Central memory CD4-positive, alpha-beta T cell (primary cell): ENCODE data around the gene RBBP8NL.

Experiments used
- DNase-seq: peaks from one replicate; pipeline ENCODE4 v3.0.0; 2022

Gene RBBP8NL

DNA sequence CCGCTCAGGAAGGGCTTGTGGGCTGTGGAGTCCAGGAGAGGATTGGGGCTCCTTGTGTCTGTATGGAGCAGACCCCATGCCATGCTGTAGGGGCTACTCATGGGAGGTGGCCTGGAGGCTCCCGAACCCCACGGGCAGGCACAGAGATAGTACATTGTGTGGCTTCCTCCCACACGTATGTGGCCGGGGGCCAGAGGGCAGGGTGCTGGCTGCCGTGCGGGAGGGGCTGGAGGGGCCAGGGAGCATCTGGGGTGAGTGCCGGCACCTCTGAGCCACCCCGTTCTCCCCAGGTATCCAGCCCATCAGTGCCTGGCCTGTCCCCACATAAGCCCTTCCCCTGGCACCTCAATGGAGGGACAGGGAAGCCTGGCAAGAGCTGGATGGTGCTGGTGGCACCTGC is 7.6 kb downstream of the RBBP8NL start:
- no peak for DNase-seq

DNA sequence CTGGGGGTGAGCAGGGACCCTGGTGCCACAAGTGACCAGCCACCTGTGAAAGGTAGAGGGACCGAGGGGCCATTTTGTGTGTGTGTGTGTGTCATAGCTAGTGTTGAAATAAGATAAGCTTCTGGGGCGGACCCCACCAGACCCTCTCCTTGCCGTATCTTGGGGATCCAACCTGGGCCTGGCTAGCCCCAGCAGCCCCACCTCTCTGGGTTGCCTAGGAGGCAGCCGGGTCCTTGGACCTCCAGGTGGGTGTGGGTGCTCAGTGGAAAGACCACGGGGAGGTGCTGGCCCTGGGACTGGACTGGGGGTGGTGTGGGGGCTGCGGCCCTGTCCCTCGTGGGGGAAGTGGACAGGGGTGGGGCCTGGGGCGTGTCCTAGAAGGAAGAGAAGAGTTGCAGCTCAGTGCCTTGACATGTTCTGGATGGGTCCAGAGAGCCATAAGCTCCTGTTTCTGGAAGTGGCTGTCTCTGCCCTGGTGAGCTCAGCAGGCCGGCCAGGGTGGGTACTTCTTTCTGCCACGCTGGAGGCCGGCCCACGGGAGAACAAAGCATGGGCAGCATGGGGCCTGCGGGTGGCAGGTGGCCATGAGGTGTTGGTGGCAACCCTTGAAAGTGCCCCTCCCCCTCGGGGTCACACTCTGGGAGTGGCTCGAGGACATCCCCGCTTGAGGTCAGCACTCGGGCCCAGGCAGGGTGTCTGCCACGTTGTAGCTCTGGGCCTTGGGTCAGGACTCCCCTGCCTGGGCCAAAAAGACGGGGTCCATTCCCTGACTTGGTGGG is 8.4 kb downstream of the RBBP8NL start:
- DNase-seq = no peak

DNA sequence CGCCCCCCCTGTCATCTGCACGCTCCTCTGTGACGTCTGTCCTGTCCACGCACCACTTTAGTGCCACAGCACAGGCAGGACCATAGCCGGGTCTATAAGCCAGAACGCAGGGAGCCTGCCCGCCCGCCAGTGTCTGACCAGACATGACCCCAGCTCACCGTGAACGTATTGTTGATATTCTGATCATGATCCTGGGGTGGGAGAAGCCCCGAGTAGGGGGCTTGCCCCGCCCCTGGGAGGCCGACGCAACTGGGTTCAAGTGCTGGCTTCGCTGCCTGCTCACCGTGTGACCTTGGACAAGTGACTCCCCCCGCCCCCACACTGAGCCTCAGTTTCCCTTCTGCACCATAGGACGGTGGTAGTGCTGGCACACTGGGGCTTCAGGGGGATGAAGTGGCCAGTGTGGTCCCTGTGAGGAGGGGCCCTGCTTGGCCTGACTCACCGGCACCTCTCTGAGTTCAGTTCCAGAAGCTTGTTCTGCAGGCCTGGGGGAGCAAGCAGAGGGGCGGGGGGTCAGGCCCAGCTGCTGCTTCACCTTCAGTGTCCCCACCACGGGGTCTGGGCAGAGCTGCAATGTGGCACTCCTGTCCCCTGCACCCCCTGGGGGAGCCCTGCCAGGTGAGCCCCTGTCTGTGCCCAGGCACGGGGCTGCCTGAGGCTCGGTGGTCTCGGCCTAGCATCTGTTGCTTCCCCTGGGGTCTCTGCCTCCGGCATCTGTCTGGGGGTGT is 9.2 kb downstream of the RBBP8NL start:
- DNase-seq = no peak

DNA sequence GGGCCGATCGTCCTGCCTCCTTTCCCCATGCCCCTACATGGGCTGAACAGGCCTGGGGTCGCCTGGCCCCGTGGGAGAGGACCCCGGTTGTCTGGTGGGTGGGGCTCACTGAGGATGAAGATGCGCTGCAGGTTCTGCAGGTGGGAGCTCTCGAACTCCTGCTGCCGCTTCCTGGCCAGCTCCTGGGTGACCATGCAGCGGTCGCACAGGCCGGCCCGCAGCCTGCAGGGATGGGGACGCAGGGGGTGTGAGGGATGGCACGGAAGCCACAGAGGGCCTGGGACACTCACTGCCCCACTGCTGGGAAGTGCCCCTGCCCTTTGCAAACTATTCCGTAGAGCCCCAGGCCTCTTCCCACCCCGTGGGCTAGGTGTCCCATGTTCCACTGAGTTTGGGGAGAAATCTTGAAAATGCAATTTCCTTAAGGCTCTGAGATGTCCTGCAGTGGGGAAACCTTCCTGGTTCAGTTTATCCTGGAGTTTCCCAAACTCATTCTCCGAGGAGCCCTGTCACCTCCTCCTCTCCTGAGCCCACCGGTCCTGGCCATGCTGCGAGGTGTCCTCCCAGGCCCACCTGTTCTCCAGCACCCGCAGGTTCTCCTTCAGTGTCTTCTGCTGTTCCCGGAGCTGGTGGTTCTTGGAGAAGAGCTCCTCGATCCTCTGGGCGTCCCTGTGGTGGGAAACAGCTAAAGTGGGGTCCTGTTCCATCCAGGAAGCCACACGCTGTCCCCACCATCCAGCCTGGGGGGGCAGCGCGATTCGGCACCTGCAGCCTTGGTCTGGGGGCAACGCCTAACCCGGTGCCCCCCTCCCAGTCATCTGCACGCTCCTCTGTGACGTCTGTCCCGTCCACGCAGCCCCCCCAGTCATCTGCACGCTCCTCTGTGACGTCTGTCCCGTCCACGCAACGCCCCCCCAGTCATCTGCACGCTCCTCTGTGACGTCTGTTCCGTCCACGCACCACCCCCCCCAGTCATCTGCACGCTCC is 10.4 kb downstream of the RBBP8NL start:
- no peak for DNase-seq

DNA sequence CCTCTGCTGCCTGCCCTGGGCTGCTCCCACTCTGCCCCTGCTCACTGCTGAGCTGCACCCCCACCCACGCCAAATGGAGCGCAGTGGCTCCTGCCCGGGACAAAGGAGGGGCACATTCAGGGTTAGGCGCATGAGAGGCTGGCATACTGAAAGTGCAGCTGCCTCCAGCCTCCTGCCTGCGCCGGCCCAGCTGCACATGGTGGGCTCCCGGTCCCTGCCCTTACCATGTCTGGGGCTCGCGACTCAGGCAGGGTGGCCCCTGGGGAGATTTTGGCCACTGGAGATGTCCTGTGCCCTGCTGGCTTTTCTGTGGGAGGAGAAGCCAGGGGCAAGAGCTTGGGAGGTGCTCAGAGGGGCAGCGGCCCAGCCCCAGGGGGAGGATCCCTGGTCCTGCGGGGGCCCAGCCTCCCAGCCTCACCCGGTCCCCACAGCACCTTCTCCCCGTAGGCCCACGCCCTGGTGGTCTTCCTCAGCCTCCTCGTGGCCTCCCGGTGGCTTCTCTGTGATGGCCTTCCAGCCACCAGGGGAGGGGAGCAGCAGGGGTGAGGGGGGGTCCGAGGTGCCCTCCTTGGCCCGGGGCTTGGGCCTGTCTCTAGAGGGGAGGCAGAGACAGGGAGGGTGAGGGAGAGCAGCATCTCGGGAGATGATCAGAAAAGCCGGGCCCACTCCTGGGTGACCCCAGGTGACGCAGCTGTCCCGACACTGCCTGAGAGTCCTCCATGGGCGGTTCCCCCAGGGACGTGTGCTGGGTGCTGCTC is 11.8 kb downstream of the RBBP8NL start:
- no peak for DNase-seq

DNA sequence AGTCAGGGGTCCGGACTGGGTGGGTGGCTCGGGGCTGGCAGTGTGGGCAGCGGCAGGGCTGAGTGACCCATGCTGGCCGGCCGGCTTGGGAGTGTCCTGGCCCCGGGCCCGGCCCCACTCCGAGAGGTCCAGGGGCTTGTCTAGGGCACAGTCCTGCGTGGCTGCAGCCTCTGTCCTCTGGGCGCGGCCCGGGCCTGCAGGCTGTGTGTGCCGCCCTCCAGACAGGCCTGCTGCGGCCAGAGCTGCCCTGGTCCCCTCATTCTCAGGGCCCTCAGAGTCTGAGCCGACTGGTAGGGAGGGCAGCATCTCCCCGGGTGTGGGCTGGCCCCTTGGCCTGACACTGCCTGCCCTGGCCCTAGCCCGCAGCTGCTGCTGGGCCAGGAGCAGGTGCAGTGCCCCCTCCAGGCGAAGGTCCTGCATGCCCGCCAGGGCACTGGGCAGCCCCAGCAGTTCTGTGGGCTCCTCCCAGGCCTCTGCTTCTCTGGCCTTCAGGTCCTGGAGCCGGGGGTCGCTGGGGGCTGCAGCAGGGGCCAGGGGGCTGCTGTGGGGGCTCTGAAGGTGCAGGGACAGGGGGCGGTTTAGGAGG is 13.3 kb downstream of the RBBP8NL start:
- DNase-seq = no peak

DNA sequence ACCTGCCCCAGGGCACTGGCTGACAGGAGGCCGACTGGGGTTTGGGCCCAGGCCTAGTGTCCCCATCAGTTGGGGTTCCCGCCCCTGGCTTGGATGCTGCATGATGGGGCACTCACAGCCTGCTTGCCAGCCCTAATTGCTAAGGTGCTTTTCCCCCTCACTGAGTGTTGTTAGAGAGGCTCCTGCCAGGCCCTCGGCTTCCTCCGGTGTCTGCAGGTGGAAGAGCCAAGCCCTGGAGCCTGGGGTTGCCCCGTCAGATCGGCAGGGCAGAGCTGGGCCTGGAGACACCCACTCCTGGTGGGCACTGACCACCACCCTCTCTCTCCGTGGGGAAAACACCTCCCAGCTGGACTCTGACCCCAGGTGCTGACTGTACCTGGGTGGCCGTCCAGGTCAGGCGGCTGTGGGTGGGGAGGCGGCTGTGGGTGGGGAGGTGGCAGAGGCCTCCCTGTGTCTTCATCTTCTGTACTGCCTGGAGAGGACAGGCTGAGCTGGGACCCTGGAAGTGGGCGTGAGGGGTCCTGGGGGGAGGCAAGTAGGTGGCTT is 14.2 kb downstream of the RBBP8NL start:
- no peak for DNase-seq

DNA sequence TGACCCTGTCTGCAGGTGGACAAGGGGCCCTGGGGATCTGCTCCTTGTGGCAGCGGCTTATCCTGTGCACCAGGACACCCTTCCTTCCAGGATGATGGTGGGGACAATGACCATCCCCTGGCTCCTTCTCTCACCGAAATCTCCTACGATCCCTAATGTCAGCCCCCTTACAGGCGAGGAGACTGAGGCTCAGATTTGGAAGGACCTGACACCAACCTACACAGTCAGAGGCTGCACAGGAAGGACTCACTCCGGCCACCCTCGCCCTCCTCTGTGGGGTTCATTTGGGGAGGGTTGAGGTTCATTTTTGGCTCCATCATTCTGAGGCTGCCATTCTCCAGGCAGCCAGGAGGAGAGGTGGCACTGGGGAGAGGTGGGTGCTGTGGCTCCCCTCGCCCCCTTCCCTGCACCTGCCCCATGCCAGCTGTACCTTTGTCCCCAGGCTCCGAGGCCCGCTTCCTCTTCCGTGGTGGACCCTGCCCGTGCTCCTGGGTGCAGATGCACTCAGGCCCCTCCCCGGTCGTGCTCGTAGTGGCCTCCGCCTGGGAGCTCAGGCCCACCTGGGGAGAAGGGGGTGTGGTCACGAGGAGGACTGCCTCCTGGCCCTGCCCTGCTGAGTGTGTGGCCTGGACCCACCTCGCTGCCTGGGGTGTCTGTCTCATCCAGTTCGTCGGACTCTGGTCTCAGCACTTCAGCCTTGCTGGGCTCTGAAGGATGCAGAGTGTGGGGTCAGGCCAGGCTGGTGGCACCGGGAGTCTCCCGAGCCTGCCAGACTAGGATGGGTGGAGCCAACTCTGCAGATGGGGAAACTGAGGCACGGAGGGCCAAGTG is 14.9 kb downstream of the RBBP8NL start:
- DNase-seq = no peak

DNA sequence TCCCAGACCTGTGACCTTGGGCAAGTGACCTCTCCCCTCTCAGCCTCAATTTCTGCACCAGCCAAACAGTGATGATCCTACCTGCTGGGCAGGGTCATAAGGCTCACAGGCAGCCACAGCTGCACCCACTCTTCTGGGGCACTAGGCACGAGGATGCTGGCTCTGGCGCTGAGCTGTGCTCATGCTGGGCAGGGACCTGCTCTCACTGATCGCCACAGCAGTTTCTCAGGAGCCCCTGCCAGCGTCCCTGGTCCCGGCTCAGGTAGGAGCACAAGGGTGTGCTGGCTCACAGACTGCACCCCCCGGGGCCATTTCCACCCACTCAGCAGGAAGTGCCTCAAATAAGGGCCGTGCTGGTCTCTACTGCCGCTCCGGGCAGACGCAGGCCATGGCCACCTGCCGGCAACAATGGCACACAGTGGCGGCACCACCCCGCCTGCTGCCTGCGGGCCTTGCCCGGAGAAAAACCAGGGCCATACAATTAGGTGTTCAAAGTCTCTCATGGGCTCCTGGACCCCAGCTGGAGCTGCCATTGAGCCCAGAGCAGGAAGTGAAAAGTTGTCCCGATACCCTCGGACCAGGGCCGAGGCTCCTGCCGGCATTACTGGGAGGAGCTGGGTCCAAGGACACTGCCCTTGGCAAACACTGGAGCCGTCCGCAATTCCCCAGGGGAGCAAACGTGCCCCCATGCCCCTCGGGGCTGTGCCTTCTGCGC is 15.7 kb downstream of the RBBP8NL start:
- no peak for DNase-seq

DNA sequence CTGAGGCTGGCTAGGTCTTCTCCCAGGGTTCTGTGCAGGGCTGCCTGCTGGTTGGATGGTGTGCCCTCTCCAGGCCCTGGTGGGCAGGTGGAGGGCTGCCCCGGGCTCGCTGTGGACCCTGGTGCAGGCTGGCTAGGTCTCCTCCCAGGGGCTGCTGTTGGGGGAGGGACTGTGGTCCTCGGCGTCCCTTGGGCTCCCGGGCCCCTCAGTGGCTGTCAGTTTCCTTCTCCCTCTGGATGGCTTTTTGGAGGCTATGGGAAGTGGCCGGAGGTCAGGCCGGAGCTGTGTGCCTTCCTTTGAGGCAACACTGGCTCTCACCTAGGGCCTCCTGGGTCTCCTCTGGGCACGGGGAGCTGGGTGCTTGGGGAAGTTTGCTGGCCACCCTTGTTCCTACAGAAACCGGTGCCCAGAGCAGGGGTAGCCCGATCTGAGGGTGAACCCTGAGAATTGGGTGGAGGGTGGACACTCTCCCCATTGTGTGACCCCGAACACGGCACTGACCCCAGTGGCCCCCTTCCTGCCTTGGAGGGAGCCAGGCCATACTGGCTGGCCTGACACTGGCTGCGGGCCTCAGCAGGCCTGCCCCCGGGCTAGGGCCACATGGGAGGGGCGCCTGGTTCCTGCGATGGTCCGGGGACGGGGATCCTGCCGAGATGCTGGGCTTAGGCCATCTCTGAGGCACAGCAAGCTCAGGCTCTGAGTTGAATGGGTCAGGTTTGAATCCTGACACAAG is 16.4 kb downstream of the RBBP8NL start:
- no peak for DNase-seq

DNA sequence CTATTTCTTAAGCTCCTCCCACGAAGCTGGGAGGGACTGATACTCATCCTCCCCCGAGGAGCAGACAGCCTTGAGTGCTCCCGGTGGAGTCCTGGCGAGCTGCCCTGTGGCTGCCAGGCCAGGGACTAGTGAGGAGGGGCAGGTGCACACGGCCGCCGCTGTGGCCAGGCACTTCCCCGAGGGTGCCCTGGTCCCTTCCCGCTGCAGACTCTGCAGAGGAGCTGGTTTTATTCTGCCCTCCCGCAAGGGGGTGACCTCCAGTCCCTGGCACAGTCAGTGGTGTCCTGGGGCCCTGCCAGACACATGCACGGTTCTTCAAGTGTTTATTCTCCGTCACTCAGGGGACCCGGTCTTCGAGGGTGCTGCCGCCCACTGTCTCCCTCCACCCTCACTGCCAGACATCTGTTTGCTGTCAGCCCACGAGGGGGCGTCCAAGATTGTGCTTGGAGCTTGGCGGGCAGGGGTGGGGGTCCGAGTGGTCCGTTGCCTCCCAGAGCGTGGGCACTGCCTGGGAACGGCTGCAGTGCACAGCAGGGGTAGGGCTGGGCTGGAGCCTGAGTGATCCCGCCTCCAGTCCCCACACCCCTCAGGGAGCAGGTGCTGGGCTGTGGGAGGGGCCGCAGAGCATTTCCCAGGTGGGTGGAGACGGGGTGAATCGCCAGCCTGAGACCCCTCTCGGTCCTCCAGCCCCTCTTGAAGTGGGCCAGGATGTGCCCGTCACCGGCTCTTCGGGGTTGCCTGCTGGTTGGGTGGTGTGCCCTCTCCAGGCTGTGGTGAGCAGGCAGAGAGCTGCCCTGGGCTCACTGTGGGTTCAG is 17.2 kb downstream of the RBBP8NL start:
- DNase-seq = no peak

DNA sequence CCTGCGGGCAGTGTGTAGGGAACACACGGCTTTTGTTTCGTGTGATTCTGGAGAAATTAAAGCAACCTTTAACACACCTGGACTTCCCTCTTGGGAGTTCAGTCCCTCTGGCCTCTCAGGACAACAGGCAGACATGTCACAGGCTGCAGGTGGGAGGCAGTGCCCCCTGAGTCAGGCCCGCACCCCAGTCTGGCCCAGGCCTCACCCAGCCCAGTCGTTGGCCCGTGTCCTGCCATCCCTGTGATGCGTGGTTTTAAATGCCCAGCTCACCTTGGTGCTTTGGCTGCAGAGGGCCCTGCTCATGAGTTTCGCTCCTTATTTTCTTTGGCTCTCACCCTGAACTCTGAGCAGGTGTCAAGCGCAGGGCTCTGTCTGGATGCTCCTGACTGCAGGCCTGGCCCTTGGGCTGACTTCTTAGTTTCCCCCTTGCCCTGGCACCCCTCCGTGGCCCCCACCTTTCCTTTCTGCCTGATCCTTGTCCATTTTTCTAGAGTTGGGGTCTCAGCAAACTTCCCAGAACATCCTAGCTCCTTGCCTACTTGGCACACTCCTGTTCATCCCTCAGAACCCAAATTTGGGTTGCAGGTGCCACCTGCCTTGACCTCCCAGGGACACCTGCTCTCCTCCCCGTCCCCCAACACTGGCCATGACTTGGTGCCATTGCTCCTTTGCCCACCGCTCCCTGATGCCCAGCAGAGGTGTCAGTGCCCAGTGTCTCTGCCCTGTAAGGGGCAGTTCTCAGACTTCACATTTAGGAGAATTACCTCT is 18.1 kb downstream of the RBBP8NL start:
- DNase-seq = no peak

DNA sequence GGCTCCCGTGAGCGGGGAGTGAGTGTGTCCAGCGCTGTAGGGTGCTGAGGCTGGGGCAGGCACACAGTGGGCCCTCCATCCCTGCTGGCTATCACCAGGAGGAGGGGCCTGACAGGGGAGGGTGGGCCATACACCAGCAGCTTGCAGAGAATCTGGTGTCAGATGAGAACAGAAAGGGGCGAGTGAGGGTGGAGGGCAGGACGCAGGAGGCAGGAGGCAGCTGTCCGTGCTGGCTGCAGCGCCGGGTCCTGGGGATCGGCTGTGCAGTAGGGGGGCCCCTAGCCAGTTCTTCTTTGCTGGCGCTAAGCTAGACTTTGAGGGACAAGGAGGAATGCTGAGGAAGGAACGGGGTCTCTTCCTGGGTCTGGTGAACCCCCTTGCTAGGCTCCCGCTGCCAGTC is 18.7 kb downstream of the RBBP8NL start:
- no peak for DNase-seq

DNA sequence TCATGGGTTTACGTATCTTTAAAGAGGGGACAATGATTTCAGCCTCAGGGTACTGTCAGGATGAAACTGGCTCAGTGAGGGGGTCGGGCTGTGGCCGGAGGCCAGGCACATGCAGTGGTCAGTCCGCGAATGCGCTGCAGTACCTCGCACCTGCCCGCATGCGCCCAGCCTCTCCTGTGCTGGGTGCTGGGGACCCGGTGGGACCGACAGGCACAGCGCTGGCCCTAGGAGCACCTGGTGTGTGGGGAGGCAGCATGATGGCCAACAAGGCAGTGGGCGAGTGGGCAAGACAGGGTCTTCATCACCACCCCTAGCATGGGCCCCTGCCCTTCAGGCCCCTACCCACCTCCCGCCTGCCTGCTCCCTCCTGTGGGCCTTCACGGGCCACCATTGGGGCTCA is 19.3 kb downstream of the RBBP8NL start:
- DNase-seq = no peak

DNA sequence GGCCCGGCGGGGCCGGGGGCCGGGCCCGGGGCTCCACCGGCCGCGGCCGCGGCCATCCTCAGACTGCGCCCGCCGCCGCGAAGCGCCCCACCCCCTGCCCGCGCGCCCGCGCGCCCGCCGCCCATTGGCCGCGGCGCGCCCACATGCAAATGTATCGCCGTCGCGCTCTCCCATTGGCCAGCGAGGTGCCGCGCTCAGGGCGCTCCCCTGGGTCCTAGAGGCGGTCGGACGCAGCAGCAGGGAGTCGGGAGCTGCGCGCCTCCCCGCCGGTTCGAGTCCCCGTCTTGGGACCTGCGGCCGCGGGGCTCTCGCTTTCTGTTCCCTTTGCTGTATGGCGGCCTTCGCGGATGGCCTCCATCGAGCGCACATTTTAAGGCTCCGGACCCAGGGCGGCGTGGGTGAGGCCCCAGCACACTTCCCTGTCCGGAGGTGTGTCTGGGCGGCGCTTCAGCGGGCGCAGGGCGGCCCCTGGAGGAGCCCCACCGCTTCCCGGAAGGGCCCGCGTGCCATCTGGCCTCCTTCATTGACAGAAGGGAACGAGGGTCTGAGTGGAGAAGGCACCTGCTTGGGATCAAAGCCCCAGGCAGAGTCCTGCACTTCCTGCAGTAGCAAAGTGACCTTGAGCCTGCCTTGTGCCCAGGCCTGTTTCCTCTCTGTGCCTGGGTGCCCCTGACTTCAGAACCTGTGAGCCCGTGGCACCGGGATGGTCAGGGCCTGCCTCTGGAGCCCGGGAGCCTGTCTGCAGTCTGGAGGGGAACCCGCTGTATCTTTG is 19.9 kb downstream of the RBBP8NL start, which contains the start of gene CABLES2:
TSS of gene CABLES2 (minus strand) at position 65 of the 772 bp plus-strand sequence. CDS start at position 56, 9 bp downstream.
- peak; percentile 91 for DNase-seq

DNA sequence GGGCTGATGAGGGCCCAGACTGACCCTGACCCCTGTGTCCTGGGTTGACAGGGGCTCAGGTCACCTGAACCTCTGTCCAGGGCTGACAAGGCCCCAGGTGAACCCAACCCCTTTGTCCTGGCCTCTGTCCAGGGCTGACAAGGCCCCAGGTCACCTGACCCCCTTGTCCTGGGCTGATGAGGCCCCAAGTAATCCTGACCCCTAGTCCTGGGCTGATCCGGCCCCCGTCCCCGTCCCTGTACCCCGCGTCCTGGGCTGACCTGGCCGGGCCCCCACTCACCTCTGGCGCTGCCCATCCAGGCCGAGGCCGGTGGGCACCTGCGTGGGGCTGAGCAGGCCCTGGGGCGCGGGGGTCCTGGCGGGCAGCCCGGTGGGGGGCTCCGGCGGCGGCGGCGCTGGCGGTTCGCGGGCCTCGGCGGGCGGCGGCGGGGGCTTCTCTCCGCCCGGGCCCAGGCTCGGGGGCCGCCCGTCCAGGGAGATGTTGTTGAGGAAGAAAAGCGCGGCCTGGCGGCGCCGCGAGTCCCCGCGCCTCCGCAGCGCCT is 20.6 kb downstream of the RBBP8NL start:
- peak; percentile 11 for DNase-seq
